ENCODE data around the gene GAGE13.

DNA sequence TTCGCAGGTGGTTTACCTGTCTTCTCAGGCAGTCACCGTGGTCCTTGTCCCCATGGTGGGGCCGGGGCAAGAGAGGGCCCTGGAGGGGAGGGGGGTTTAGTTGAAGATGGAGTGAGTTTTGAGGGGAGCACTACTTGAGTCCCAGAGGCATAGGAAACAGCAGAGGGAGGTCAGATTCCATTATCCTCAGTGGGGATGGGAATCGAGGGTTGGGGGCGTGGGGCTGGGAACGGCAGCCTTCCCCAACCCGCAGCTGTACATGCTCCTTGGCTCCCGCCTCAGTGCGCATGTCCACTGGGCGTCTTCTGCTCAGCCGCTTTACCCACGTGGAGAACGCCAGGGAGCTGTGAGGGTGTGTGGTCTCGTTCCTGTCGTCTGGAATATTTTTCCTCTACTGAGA, 28.0 kb upstream of the GAGE13 start, which contains the start of gene GAGE10:
- TF ChIP-seq EZH2 (IDR thresholded peaks at IDR 0.05) (no peak), POLR2A (IDR thresholded peaks at IDR 0.05; ENCODE audit: borderline replicate concordance, extremely low read depth, insufficient read depth, insufficient read length) (no peak), YY1 (IDR thresholded peaks at IDR 0.05; ENCODE audit: extremely low read depth, insufficient replicate concordance, low read depth, low read length) (no peak), ZFX (IDR thresholded peaks at IDR 0.05) (no peak), RAD21 (IDR thresholded peaks at IDR 0.05; ENCODE audit: low read depth) (no peak), EZH2phosphoT487 (IDR thresholded peaks at IDR 0.05; ENCODE audit: borderline replicate concordance) (no peak), SP1 (IDR thresholded peaks at IDR 0.05; ENCODE audit: low read depth) (no peak), CBX3 (IDR thresholded peaks at IDR 0.05; ENCODE audit: low read depth) (no peak), TCF7L2 (IDR thresholded peaks at IDR 0.05; ENCODE audit: borderline replicate concordance, extremely low read depth, insufficient read depth, insufficient read length) (no peak), ZNF274 (IDR thresholded peaks at IDR 0.05; ENCODE audit: low read depth, low read length) (no peak)
- TF ChIP-seq, protein P1, sequence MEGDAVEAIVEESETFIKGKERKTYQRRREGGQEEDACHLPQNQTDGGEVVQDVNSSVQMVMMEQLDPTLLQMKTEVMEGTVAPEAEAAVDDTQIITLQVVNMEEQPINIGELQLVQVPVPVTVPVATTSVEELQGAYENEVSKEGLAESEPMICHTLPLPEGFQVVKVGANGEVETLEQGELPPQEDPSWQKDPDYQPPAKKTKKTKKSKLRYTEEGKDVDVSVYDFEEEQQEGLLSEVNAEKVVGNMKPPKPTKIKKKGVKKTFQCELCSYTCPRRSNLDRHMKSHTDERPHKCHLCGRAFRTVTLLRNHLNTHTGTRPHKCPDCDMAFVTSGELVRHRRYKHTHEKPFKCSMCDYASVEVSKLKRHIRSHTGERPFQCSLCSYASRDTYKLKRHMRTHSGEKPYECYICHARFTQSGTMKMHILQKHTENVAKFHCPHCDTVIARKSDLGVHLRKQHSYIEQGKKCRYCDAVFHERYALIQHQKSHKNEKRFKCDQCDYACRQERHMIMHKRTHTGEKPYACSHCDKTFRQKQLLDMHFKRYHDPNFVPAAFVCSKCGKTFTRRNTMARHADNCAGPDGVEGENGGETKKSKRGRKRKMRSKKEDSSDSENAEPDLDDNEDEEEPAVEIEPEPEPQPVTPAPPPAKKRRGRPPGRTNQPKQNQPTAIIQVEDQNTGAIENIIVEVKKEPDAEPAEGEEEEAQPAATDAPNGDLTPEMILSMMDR (IDR thresholded peaks at IDR 0.05 in 2 of 3, conservative IDR thresholded peaks at IDR 0.05 in 1 of 3; ENCODE audit: borderline replicate concordance in 1 of 3, insufficient read depth in 1 of 3, low read depth in 2 of 3, low read length in 2 of 3): no peak
- TF ChIP-seq, protein P2, sequence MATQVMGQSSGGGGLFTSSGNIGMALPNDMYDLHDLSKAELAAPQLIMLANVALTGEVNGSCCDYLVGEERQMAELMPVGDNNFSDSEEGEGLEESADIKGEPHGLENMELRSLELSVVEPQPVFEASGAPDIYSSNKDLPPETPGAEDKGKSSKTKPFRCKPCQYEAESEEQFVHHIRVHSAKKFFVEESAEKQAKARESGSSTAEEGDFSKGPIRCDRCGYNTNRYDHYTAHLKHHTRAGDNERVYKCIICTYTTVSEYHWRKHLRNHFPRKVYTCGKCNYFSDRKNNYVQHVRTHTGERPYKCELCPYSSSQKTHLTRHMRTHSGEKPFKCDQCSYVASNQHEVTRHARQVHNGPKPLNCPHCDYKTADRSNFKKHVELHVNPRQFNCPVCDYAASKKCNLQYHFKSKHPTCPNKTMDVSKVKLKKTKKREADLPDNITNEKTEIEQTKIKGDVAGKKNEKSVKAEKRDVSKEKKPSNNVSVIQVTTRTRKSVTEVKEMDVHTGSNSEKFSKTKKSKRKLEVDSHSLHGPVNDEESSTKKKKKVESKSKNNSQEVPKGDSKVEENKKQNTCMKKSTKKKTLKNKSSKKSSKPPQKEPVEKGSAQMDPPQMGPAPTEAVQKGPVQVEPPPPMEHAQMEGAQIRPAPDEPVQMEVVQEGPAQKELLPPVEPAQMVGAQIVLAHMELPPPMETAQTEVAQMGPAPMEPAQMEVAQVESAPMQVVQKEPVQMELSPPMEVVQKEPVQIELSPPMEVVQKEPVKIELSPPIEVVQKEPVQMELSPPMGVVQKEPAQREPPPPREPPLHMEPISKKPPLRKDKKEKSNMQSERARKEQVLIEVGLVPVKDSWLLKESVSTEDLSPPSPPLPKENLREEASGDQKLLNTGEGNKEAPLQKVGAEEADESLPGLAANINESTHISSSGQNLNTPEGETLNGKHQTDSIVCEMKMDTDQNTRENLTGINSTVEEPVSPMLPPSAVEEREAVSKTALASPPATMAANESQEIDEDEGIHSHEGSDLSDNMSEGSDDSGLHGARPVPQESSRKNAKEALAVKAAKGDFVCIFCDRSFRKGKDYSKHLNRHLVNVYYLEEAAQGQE (IDR thresholded peaks at IDR 0.05; ENCODE audit: low read depth): no peak
- TF ChIP-seq, protein P3, sequence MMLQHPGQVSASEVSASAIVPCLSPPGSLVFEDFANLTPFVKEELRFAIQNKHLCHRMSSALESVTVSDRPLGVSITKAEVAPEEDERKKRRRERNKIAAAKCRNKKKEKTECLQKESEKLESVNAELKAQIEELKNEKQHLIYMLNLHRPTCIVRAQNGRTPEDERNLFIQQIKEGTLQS (IDR thresholded peaks at IDR 0.05): no peak
